PC-9 (cell line): Measurements from ENCODE around the gene NPHP1. TPM values are rescaled to one million over a fixed set of nuclear protein-coding genes. Genes with fewer than 3 reads are reported as not detected.
"Not testable (repeated sequence)": the region's sequence is repeated elsewhere in the genome, so short reads cannot be mapped to it uniquely, and the experiment has no call there.

Source experiments
- BruUV-seq: library from RNA; stranded (reverse); fragments of 400-500 nt; replicated peaks from 2 replicates; lab custom pipeline; 2021; lab: Mats Ljungman, UMichigan
- CTCF ChIA-PET: fragments of 300-600 bp; sonication (Branson Sonifier 250); formaldehyde crosslinking; loops from one replicate; lab custom pipeline; 2022; ENCODE audit warnings: antibody characterized with exemption; lab: Charles Lee
- POLR2A ChIA-PET: fragments of 300-600 bp; sonication (Branson Sonifier 250); formaldehyde crosslinking; loops from one replicate; lab custom pipeline; 2022; ENCODE audit warnings: antibody characterized with exemption; ENCODE audit not compliant: unreplicated experiment; lab: Charles Lee
- DNase-seq, 2 experiments: peaks; one replicate each; pipeline versions ENCODE4 v3.0.0 to v3.0.0-alpha.2; 2015 to 2022; ENCODE audit warnings: mixed read lengths in 1 of 2
- H2AFZ ChIP-seq: fragments of 200-600 bp; sonication (generic); 2 replicates; pipeline ENCODE4 v1.8.1; 2017; ENCODE audit warnings: antibody characterized with exemption
- H3F3A ChIP-seq: fragments of 200-600 bp; sonication (generic); 2 replicates; pipeline ENCODE4 v1.8.1; 2017; ENCODE audit warnings: antibody characterized with exemption, mild to moderate bottlenecking, low read depth; ENCODE audit not compliant: insufficient read depth
- H3K27ac ChIP-seq: fragments of 200-600 bp; sonication (generic); 2 replicates; pipeline ENCODE4 v1.6.1; 2016; ENCODE audit warnings: mixed run types
- H3K27me3 ChIP-seq: fragments of 200-600 bp; sonication (generic); 2 replicates; pipeline ENCODE4 v1.6.1; 2016; ENCODE audit warnings: low read depth, mixed run types; ENCODE audit not compliant: insufficient read depth
- H3K36me3 ChIP-seq: fragments of 200-600 bp; sonication (generic); 2 replicates; pipeline ENCODE4 v1.6.1; 2016; ENCODE audit warnings: low read depth, mixed run types
- H3K4me1 ChIP-seq: fragments of 200-600 bp; sonication (generic); replicated peaks from 2 replicates; pipeline ENCODE4 v1.6.1; 2016; ENCODE audit warnings: mixed run types; ENCODE audit not compliant: insufficient read depth
- H3K4me2 ChIP-seq: fragments of 200-600 bp; sonication (generic); 2 replicates; pipeline ENCODE4 v1.6.1; 2017; ENCODE audit warnings: mixed run types
- H3K4me3 ChIP-seq: fragments of 200-600 bp; sonication (generic); 2 replicates; pipeline ENCODE4 v1.6.1; 2016; ENCODE audit warnings: mixed run types
- H3K79me2 ChIP-seq: fragments of 200-600 bp; sonication (generic); 2 replicates; pipeline ENCODE4 v1.6.1; 2017; ENCODE audit warnings: low read depth, mixed run types
- H3K9me2 ChIP-seq: fragments of 200-600 bp; sonication (generic); 2 replicates; pipeline ENCODE4 v1.8.1; 2017; ENCODE audit warnings: mild to moderate bottlenecking; ENCODE audit not compliant: insufficient read depth
- H3K9me3 ChIP-seq: fragments of 200-600 bp; sonication (generic); 2 replicates; pipeline ENCODE4 v1.8.1; 2016; ENCODE audit warnings: low read depth; ENCODE audit not compliant: insufficient read depth
- H4K20me1 ChIP-seq: fragments of 200-600 bp; sonication (generic); 2 replicates; pipeline ENCODE4 v1.8.1; 2017; ENCODE audit not compliant: insufficient read depth
- EZH2 ChIP-seq: fragments of 200-600 bp; sonication (generic); IDR thresholded peaks from 2 replicates; pipeline ENCODE4 v1.8.0; 2017; ENCODE audit warnings: antibody characterized with exemption, low read depth
- intact Hi-C: fragments of 100-400 bp; cut with micrococcal nuclease; formaldehyde crosslinking; loops from one replicate; pipeline ENCODE4 v1.10.0; 2022; ENCODE audit not compliant: unreplicated experiment
- total RNA-seq: library from RNA; stranded (reverse); gene quantifications from 2 replicates; pipeline ENCODE4 v1.2.3, GENCODE V29; 2021
- TF ChIP-seq, protein P1 (sequence below): fragments of 200-600 bp; sonication (generic); conservative IDR thresholded peaks from 2 replicates; pipeline ENCODE4 v1.6.1; 2017; ENCODE audit warnings: mixed run types, antibody characterized with exemption, mild to moderate bottlenecking, moderate library complexity

The NPHP1 gene
- total RNA-seq, 1 experiment from 2014 or later: 13.7 TPM

DNA sequence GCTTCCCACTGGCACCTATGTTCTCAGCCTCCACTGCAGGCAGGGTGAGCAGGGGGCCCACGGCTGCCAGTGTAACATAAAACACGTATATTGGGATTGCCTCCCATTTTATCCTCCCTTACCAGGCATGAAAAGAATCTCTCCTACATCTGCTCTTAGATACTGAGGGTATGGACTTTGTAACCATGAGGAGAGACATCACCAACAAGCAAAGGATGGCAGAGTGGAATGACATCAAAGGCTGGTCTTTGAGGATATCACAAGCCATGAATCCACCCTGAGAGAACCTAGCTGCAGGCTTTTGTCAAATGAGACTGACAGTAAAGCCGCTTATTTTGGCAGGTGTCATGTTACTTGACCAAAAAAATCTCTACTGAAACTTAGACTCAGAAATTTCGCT, 7.4 kb downstream of the NPHP1 start:
- Histone ChIP-seq H3K9me2 (no peaks in the 10 kb centered on the region), H4K20me1 (no peaks in the 10 kb centered on the region), H3K79me2 (no peaks in the 10 kb centered on the region), H3K4me1 (no peaks in the 10 kb centered on the region), H2AFZ (no peak overlapping the region), H3K9me3 (no peaks in the 10 kb centered on the region), H3K36me3 (no peaks in the 10 kb centered on the region), H3K4me3 (no peak overlapping the region), H3K27me3 (no peaks in the 10 kb centered on the region), H3K4me2 (no peak overlapping the region), H3F3A (no peaks in the 10 kb centered on the region), H3K27ac (no peak overlapping the region)
- no TSS peak for BruUV-seq
- intact Hi-C loops: no loop called here
- no peak for DNase-seq
- ChIA-PET POLR2A (no interaction called here), CTCF (no interaction called here)
- TF ChIP-seq, protein P1, sequence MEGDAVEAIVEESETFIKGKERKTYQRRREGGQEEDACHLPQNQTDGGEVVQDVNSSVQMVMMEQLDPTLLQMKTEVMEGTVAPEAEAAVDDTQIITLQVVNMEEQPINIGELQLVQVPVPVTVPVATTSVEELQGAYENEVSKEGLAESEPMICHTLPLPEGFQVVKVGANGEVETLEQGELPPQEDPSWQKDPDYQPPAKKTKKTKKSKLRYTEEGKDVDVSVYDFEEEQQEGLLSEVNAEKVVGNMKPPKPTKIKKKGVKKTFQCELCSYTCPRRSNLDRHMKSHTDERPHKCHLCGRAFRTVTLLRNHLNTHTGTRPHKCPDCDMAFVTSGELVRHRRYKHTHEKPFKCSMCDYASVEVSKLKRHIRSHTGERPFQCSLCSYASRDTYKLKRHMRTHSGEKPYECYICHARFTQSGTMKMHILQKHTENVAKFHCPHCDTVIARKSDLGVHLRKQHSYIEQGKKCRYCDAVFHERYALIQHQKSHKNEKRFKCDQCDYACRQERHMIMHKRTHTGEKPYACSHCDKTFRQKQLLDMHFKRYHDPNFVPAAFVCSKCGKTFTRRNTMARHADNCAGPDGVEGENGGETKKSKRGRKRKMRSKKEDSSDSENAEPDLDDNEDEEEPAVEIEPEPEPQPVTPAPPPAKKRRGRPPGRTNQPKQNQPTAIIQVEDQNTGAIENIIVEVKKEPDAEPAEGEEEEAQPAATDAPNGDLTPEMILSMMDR: no peak
- no peak for TF ChIP-seq EZH2

DNA sequence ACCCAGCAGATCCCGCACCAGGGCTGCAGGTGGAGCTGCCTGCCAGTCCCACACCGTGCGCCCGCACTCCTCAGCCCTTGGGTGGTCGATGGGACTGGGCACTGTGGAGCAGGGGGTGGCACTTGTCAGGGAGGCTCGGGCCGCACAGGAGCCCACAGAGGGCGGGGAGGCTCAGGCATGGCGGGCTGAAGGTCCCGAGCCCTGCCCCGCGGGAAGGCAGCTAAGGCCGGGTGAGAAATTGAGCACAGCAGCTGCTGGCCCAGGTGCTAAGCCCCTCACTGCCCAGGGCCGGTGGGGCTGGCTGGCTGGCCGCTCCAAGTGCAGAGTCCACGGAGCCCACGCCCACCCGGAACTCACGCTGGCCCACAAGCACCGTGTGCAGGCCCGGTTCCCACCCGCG, 14.6 kb downstream of the NPHP1 start:
- DNase-seq, H3K9me3 ChIP-seq, BruUV-seq, H3K9me2 ChIP-seq, CTCF ChIA-PET, H3K4me3 ChIP-seq, H3K27me3 ChIP-seq, H3K4me2 ChIP-seq, POLR2A ChIA-PET, H3K79me2 ChIP-seq, H3K27ac ChIP-seq, H3K36me3 ChIP-seq, H4K20me1 ChIP-seq, intact Hi-C loops, H2AFZ ChIP-seq, H3K4me1 ChIP-seq, H3F3A ChIP-seq: not testable (repeated sequence)

DNA sequence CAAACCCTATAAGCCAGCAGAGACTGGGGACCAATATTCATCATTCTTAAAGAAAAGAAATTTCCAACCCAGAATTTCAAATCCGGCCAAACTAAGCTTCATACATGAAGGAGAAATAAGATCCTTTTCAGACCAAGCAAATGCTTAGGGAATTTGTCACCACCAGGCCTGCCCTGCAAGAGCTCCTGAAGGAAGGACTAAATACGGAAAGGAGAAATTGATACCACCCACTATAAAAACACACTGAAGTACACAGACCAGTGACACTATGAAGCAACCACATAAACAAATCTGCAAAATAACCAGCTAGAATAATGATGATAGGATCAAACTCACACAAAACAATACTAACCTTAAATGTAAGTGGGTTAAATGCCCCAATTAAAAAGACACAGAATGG, 22.4 kb downstream of the NPHP1 start:
- intact Hi-C loops: no loop called here
- Histone ChIP-seq H3K4me1 (no peaks in the 10 kb centered on the region), H2AFZ (no peak overlapping the region), H3K27me3 (no peaks in the 10 kb centered on the region), H4K20me1 (no peaks in the 10 kb centered on the region), H3K4me3 (no peak overlapping the region), H3K27ac (no peak overlapping the region), H3K4me2 (no peak overlapping the region), H3K9me3 (peaks cover 14% of the 10 kb centered on the region), H3F3A (no peaks in the 10 kb centered on the region), H3K9me2 (no peaks in the 10 kb centered on the region), H3K36me3 (no peaks in the 10 kb centered on the region), H3K79me2 (no peaks in the 10 kb centered on the region)
- DNase-seq: no peak
- no peak for TF ChIP-seq EZH2
- TF ChIP-seq, protein P1: no peak
- ChIA-PET POLR2A (no interaction called here), CTCF (no interaction called here)
- BruUV-seq: no TSS peak

DNA sequence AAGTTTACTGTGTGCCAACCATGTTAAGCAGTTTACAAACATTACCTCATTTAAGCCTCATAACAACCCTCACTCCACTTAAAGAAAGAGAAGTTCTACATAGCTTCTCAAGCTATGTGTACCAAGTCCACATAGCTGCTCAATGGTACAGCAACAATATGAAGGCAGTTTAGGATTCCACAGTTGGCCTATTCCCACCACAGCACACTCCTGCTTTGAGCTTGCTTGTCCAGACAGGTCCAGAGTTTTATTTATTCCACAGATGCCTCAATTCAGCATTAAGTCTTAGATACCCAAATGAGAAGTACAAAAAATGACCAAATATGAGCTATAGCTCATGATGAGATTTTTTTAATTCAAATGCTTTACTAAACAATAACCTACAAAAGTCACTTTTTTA, 24.8 kb downstream of the NPHP1 start:
- CTCF ChIA-PET: interaction anchor here (0.6 kb wide), 1 partner anchor 51 kb away, joined by 3 read pairs; no protein-coding TSS in a partner anchor
- H3K79me2 ChIP-seq: no peaks in the 10 kb centered on the region
- POLR2A ChIA-PET: no interaction called here
- no peaks in the 10 kb centered on the region for H3K27me3 ChIP-seq
- no TSS peak for BruUV-seq
- TF ChIP-seq EZH2: no peak
- TF ChIP-seq, protein P1: no peak
- H3K9me3 ChIP-seq: peaks cover 14% of the 10 kb centered on the region
- no peak overlapping the region for H2AFZ ChIP-seq
- no peaks in the 10 kb centered on the region for H3F3A ChIP-seq
- no peaks in the 10 kb centered on the region for H4K20me1 ChIP-seq
- H3K4me3 ChIP-seq: no peak overlapping the region
- no peaks in the 10 kb centered on the region for H3K36me3 ChIP-seq
- intact Hi-C loops: no loop called here
- DNase-seq: no peak
- no peak overlapping the region for H3K4me2 ChIP-seq
- H3K27ac ChIP-seq: no peak overlapping the region
- no peaks in the 10 kb centered on the region for H3K4me1 ChIP-seq
- H3K9me2 ChIP-seq: no peaks in the 10 kb centered on the region
